Kidney tubule cell (primary cell): ENCODE results near the gene KCNK3.

Experiments used
- DNase-seq: peaks from one replicate; pipeline ENCODE4 v3.0.0-alpha.2; 2018; ENCODE audit warnings: low spot score

The KCNK3 gene

GRCh38 chr2:26691161-26691560, 1.4 kb upstream of the KCNK3 start:
- peak; percentile 68 for DNase-seq

- DNase-seq, result peak; percentile 88
Observed at GRCh38 chr2:26691881-26692278, 642 bp upstream of the KCNK3 start.

- DNase-seq, result peak; percentile 66
Observed at GRCh38 chr2:26692897-26693849, 651 bp downstream of the KCNK3 start.

DNA sequence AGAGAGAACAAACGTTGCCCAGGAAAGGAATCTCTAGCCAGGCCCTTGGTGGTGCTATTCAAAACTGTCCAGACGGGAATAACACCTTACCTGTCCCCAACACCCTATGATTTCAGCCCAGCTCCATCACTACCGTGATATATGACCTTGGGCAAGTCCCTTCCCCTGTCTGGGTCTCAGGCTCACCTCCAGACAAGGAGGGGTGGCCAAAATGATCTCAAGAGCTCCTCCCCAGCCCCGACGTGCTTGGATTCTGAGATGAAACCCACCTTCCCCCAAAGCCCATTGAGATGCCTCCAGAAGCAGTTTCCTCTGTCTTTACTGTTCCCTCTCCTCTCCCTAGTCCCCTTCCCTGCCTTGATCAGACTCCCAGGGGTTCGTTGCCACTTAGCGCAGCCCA, 1.5 kb downstream of the KCNK3 start:
- DNase-seq, result no peak

DNA sequence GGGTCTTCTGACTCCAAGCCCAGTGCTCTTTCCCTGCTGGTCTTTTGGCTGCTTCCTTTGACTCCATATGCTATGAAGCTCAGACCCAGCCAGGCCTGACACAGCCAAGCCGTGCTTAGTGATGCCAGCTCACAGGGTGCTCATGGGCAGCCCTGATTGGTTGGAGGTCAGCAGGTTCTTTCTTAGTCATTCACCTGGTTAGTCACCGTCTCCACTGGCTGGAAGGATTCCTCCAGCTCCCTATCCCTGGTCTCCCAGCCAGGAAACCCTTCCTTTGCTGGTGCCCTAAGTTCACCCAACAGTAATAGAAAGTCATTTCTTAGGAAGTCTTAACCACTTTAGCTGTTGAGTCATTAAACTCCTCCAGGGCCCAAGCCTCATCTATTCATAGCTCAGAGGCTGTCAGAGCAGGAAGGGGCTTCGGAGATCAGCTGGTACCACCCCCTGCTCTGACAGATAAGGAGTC, 3.9 kb downstream of the KCNK3 start:
- DNase-seq, result peak; percentile 100

DNA sequence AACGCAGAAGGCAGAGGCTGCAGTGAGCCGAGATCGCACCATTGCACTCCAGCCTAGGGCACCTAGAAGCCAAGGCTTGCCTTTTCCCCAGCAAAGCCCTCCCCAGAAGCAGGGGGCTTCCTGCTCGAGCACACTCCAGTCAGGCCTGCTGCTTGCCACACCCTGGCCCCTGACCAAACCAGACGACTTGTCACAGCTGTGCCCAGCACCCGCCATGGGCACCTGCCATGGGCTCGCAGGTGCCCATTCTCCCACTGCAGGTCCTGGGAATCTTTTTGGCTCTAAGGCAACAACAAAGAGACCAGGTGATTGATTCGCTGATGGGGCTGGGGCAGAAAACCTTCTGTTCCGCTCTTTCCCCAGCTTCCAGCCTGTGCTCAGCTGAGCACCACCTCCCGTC, 4.9 kb downstream of the KCNK3 start:
- DNase-seq, result no peak

DNA sequence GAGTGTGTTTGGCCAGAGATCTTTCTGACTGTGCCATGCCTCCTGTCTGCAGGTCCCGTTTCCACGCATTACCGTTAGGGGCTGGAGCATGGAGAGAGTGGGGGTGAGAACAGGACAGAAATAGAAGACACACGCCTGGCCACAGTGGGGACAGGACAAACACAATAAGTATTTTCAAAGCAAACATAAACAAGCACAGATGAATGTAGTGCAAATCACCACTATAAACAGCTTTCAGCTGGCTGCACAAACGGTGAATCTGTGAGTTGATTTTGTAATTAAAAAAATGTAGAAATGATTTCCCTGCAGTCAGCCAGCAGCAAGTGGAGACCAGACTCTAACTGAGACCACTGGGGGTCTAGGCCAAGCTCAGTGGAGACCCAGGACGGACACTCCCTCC, 6.8 kb downstream of the KCNK3 start:
- no peak for DNase-seq

DNA sequence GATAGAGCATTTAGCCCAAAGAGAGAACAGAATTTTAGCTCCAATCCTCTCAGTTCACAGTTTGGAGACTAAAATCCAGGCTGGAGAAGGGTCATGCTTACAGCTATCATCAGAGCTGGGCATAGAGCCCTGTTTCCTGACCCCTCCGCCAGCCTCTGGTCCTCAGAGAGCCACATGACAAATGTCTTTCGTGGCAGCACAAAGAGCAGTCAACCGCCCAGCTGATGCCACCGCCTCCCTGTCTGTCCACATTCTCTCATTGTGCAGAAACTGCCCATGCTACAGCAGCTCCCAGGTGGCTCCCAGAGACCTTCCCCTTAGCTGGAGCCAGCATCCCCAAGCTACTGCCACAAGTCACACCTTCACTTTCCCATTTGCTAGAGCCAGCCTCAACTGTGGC, 7.6 kb downstream of the KCNK3 start:
- no peak for DNase-seq

- no peak for DNase-seq
Observed at GRCh38 chr2:26701596-26701995, 9.1 kb downstream of the KCNK3 start.

- DNase-seq, result no peak
Observed at GRCh38 chr2:26702025-26702424, 9.5 kb downstream of the KCNK3 start.

DNA sequence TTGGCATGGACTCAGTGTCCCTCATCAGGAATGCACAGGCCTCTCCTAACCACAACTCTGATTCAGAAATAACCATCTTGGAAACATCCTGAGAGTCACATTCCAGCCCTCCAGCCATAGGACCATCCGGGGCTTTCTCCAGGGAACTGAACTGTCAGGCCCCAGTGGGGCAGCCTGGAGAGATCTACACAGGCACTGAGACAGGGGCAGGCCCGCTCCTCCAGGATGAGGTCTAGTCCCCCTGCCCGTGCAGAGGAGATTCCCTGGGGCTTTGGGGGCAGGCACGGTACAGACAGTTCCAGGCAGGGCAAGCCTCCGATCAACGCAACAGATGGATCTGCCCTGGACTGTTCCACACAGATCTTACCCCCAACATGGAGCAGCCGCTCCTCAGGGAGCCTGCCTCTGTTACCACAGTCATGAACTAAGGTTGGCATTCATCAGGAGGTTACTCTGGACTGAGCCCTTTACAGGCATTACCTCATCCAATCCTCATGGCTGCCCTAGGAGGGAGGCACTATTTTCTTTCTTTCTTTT, 12.0 kb downstream of the KCNK3 start:
- peak; percentile 49 for DNase-seq

DNA sequence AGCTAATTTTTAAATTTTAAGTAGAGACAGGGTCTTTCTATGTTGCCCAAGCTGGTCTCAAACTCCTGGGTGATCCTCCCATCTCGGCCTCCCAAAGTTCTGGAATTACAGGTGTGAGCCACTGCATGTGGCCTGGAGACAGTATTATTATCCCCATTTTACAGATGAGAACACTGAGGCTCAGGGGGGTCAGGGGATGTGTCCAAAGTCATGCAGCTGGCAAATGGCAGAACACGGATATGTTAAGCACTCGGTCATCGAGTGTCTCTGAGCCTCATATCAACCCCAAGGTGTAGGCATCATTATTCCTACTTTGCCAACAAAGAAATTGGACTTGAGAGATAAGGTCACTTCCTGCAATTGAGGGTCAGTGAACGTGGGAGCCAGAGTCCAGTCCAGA, 12.6 kb downstream of the KCNK3 start:
- DNase-seq, result no peak

GRCh38 chr2:26706093-26706492, 13.6 kb downstream of the KCNK3 start:
- no peak for DNase-seq

DNA sequence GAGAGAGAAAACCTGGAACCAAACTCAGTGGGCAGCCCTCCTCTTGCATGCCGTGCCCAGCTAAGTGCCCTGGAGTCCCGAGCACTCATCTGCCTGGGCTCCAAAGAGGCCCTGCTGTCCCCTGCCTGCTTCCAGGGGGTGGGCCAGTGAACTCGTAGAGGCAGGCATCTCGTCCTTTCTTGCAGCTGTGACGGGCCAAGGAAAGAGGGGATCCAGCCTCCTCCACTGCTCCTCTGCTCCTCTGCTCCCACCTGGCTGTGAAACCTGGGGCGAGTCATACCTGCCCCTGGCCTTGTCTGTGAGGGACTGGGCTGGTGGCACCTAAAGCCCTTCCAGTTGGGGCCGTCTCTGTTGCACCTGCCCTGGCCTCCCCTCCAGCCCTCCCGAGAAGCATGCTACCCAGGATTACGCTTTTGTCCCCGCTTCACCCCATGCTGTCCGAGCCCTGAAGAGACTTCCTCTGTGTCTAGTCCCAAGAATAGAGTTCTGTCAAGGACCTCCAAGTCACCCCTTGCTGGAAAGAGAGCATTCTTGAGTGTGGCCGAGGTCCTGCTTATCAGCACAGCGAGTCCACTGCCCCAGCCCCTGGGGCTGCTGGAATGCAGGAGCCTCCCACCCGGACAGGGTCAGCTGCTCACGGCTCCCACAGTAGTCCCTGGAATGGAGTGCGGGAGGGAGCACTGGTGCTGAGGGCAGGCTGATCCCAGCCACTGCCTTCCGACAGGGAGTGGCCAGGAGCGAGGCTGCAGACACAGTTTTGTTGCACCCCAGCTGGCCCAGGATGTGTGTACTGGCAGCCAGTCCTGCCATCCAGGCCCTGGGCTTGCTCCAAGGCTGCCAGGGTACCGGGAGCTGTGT, 14.3 kb downstream of the KCNK3 start:
- DNase-seq, result no peak

- no peak for DNase-seq
Observed at GRCh38 chr2:26707747-26708146, 15.2 kb downstream of the KCNK3 start.

DNA sequence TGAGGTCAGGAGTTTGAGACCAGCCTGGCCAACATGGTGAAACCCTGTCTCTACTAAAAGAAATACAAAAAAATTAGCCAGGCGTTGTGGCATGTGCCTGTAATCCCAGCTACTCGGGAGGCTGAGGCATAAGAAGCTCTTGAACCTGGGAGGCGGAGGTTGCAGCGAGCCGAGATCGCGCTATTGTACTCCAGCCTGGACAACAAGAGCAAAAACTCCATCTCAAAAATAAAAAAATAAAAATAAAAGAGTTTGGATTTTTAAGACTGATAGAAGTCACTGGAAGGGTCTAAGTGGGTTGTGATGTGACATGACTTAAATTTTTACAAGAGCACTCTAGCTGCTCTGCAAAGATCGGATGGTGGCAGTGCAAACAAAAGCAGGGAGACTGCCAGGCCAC, 15.9 kb downstream of the KCNK3 start:
- DNase-seq, result no peak

GRCh38 chr2:26709323-26710110, 17.0 kb downstream of the KCNK3 start:
- DNase-seq, result no peak

GRCh38 chr2:26710145-26710544, 17.6 kb downstream of the KCNK3 start:
- DNase-seq, result no peak

DNA sequence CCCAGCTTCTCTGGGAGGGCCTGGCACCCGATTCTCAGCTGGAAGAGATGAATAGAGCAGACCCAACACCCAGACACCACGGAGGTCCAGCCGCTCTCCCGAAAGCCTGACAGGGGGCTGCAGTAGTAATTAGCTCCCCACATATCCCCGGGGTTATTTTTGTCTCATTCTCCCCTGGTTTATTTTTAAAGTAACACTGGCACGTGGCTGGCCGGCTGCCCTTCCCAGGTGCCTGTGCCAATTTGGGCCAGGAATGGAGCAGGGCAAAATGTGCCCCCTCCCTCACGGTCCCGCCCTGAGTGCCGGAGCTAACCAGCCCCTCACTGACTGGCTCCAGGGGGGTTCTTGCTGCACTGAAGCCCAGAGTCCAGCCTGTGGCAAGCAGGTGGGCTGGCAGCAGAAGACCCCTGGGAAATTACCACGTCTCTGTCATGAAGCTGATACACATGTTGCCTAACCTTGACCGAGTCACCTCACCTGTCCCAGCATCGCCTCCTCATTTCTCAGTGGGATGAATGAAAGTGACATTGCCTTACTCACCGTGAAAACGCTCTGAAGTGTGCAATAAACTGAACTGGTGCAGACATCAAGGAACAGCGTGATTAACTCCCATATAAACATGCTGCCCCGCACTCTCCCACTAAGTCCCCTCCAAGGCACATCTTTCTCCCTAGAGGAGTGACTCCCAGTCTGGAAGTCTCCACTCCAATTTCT, 18.4 kb downstream of the KCNK3 start:
- no peak for DNase-seq

- no peak for DNase-seq
Observed at GRCh38 chr2:26711457-26712161, 19.1 kb downstream of the KCNK3 start.
